HG03095 (cell line): ENCODE results near the gene CEP20.
A peak's percentile ranks its signal among the peaks of the same experiment; 100 is the strongest.
"Not testable (repeated sequence)": the region's sequence is repeated elsewhere in the genome, so short reads cannot be mapped to it uniquely, and the experiment has no call there.

ENCODE experiments used
- ATAC-seq: cut with Tn5 transposase; IDR thresholded peaks from one replicate; pipeline ENCODE4 v1.9.1; 2021; ENCODE audit warnings: moderate library complexity; ENCODE audit not compliant: unreplicated experiment

The CEP20 gene

DNA sequence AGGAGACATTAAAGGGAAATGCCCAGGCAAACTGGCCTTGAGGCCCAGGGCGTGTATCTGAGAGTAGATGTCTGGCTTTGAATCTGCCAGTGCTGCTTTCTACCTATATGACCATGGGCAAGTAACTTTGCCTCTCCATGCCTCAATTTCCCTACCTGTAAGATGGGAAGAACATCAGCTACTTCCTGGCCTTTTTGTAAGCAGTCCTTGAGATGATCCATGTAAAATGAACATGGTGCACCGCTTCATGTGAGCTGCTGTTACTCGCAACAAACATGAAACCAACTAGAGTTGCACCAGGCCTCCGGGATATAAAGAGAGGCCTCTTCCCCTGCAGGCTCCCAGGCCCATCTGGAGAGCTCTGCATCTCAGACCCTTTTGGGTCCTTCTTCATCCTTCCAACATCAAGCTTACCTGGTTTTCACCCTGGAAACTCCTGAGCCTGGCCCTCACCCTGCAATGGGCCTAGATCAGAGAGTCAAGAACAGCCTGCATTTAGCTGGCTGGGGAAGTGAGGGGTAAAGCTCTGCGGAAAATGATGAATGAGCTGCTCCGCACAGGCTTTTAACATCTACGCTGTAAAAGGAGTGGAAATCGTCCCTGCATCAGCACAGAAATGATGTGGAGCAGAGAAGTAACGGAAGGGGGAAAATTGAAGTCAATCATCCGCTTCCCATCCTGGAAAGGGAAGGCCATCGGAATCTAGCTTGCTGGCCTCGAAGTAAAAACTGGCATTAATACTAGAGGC is 29.3 kb downstream of the CEP20 start:
- ATAC-seq: no peak

DNA sequence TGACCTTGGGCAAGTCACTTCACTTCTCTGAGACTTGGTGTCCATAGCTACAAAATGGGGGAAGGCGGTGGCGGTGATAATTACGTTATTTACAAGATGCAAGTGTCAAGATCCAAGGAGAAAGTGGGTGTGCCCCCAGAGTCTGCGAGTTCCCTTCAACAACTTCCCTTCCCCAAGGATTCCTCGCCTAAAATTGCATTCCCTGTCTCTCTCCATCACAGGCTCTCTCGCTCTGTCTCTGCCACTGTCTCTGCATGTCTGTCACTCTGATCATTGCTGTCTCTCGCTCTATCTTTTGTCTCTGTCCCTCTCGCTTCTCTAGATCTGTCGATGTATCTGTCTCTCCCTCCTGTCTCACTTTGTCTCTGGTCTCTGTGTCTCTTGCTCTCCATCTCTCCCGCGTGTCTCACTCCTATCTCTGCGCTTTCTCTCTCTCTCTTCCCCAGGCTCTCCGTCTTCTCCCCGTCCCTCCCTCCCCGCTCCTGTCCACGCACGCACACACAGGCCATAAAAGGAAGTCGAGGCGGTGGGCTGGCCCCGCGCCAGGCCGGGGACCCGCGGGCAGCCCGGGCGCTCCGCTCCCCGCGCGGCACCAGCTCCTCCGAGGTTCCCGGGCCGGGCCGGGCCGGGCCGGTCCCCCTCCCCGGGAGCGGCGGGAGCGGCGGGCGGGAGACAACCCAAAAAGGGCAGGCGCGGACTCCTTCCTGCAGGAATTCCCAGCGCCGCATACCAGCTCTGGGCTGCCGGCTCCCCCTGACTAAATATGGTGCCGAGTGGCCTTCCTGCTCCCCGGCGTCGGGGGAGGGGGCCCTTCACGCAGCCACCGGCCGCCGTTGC is 30.5 kb downstream of the CEP20 start:
- no peak for ATAC-seq

- no peak for ATAC-seq
These were observed 31.3 kb downstream of the CEP20 start, which contains the start of gene MYH11 for GRCh38 chr16:15856901-15857698. Gene MYH11 (minus strand): TSS chr16:15857028. CDS start chr16:15838252, 18,776 bp downstream.

GRCh38 chr16:15856182-15856581 is 32.2 kb downstream of the CEP20 start:
- ATAC-seq: no peak

DNA sequence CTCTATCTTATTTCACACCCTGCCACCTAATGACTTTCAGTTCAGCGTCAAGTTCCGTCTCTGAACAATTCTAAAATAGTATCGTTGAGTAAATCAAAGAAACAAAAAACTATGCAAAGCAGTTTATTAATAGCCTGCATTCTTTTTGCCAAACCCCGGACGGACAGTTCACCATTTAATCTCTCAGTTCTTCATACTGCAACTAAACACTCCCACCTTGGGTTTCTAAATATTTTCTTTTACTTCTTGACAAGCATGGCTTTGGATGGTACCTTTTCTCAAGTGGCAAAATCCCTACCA is 32.7 kb downstream of the CEP20 start:
- ATAC-seq: peak; percentile 67

GRCh38 chr16:15854906-15855703 is 33.3 kb downstream of the CEP20 start:
- ATAC-seq: no peak

- no peak for ATAC-seq
These were observed 34.3 kb downstream of the CEP20 start for GRCh38 chr16:15854061-15854460.

- no peak for ATAC-seq
These were observed 35.4 kb downstream of the CEP20 start for GRCh38 chr16:15853021-15853420.

GRCh38 chr16:15850555-15850954 is 37.8 kb downstream of the CEP20 start:
- ATAC-seq: not testable (repeated sequence)

DNA sequence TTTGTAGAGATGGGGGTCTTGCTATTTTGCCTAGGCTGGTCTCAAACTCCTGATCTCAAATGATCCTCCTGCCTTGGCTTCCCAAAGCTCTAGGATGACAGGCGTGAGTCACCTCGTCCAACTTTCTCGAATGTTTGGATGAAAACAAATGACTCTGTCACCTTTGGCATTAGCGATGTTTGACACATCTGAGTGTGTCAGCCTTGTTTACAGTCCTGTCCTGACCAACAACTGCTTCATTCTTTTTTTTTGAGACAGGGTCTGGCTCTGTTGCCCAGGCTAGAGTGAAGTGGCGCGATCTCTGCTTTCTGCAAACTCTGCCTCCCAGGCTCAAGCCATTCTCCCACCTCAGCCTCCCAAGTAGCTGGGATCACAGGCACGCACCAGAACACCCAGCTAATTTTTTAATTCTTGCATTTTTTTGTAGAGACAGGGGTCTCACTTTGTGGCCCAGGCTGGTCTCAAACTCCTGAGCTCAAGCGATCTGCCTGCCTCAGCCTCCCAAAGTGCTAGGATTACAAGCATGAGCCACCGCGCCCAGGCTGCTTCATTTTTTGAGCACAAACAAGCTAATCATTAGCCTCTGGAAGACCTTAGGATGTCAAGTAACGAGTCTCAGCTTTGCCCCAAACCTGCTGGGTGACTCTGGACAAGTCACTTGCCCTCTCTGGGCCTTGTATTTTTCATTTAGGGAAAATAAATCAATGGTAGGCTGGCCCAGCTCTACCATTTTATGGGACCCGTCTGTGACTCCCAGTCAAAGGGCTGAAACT is 39.0 kb downstream of the CEP20 start:
- no peak for ATAC-seq

DNA sequence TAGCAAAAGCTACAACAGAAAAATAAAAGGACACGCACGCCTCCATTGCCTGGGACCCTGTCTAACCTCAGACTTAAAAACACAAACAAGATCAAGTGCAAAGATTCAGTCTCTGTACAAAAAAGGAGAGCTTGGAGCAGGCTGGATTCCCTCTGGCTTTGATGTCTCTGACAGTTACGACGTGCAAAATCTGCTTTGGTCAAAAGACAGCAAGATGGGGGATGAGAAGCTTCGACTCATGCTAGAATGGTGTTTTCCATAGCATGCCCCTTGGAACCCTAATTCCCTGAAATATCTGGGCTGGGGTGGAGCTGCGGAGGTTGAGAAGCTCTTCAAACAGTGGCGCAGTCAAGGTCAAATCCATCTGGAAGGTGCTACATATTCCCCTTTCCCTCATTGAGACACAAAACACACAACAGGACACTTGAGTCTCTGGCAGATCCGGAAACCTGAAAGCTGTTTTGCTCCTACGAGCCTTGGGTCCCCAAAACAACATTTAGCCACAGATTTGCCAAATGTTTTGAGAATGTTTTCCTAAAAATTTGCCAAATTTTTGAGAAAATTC is 40.7 kb downstream of the CEP20 start:
- ATAC-seq: no peak

- no peak for ATAC-seq
These were observed 41.9 kb downstream of the CEP20 start for GRCh38 chr16:15846510-15846909.

- ATAC-seq: no peak
These were observed 44.6 kb downstream of the CEP20 start for GRCh38 chr16:15843635-15844279.

- not testable (repeated sequence) for ATAC-seq
These were observed 49.2 kb downstream of the CEP20 start for GRCh38 chr16:15839204-15839603.

DNA sequence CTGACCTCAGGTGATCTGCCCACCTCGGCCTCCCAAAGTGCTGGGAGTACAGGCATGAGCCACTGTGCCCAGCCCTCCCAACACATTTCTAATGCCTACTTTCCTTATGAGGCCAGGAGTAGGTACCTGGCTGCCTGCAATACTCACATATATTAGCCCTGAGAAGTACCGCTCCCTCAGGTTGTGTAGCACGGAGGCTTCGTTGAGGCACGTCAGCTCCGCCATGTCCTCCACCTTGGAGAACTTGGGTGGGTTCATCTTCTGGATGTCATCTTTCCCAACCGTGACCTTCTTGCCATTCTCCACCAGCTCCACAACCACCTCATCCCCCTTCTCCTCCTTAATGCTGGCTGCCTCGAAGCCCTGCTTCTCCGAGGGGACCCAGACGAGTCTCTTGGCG is 50.6 kb downstream of the CEP20 start:
- ATAC-seq: no peak

DNA sequence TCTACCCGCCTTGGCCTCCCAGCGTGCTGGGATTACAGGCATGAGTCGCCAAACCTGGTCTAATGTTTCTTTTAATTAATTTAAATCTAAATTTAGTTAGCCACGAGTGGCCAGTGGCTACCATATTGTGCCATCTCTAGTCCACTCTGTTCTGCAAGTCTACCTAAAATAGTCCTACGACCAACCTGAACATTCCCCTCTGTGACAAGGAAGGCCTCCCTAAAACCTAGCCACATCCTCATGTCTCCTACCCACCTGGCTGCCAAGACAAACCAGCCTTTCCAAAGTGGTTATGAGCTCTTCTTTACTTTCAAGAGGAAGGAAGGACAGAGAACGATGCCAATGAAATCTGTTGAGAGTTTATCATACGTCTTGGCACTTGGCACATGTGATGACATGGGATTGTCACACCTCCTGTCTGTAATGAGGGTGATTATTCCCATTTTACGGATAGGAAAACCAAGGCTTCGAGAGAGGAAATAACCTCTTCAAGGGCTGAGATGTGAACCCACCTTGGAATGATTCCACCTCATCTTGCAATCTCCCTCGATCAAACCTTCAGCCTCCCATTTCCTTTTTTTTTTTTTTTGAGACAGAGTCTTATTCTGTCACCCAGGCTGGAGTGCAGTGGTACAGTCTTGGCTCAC is 51.3 kb downstream of the CEP20 start:
- ATAC-seq: no peak

GRCh38 chr16:15836074-15836473 is 52.3 kb downstream of the CEP20 start:
- no peak for ATAC-seq

- ATAC-seq: no peak
These were observed 53.1 kb downstream of the CEP20 start for GRCh38 chr16:15835136-15835878.
